Muscle of arm (tissue), 12 donors: ENCODE measurements around the gene P2RY8. TPM values are rescaled to one million over a fixed set of nuclear protein-coding genes. Genes with fewer than 3 reads are reported as not detected.
"Not testable (repeated sequence)": the region's sequence is repeated elsewhere in the genome, so short reads cannot be mapped to it uniquely, and the experiment has no call there.

Source experiments
- DNase-seq: peaks from one replicate; pipeline ENCODE4 v3.0.0-alpha.2; 2013
- polyA plus RNA-seq, 12 donors: library from polyadenylated mRNA; unstranded; fragments of 120-200 nt; gene quantifications; one replicate each; pipeline ENCODE4 v1.2.1, GENCODE V29; 2013; ENCODE audit not compliant: insufficient read length in 12 of 12

Gene P2RY8
- polyA plus RNA-seq, 12 donors = 0.31 to 2.5 (median 0.92) TPM; not detected in 2

DNA sequence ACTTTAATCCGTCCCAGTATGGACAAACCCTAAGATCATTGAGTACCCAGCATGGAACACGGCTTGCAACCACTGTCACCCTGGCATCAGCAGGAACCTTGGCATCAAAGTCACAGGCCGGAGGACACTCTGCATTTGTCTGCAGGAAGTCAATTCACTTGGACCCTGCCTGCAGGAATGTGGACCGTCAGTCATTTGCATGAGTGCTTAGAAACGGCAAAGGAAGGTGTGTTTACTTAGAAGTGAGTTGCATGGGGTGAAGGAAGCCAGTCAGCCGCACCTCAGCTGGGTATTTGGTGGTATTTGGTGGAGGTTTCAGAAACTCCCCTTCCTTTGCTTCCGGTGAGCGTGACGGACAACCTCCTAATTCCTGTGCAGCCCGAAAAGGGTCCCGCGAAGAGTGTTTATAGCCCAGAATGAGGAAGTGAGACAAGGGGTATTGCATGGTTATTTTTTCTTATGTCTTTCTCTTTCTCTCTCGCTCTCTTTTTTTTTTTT is 15.5 kb downstream of the P2RY8 start:
- no peak for DNase-seq

DNA sequence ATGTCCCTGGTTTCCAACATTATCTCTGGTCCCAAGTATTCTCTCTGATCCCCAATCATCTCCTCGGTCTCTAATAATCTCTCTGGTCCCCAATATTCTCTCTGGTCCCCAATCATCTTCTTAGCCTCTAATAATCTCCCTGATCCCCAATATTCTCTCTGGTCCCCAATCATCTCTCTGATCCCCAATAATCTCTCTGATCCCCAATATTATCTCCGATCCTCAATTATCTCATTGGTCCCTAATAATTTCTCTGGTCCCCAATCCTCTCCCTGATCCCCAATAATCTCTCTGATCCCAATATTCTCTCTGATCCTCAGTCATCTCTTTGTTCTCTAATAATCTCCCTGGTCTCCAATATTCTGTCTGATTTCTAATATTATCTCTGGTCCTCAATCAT is 16.6 kb downstream of the P2RY8 start:
- no peak for DNase-seq

DNA sequence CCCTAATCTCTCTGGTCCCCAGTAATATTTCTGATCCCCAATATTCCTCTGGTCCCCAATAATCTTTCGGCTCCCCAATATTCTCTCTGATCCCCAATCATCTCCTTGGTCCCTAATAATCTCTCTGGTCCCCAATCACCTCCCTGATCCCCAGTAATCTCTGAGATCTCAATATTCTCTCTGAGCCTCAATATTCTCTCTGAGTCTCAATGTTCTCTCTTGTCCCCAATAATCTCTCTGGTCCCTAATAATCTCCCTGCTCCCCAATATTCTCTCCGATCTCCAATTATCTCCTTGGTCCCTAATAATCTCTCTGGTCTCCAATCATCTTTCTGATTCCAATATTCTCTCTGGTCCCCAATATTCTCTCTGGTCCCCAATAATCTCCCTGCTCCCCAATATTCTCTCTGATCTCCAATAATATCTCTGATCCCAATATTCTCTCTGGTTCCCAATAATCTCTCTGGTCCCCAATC is 17.9 kb downstream of the P2RY8 start:
- no peak for DNase-seq

DNA sequence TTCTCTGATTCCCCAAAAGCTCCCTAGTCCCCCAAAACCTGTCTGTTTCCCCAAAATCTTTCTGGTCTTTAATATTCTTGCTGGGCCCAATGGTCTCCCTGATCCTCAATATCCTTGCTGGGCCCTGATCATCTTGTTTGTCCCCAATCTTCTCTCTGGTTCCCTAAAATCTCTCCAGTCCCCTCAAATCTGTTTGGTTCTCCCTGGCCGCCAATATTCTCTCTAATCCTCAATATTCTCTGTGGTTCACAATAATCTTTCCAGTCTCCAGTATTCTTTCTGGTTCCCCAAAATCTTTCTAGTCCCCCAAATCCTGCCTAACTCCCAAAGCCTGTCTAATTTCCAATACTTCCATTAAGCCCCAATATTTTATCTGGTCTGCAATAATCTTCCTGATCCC is 18.5 kb downstream of the P2RY8 start:
- DNase-seq = no peak

DNA sequence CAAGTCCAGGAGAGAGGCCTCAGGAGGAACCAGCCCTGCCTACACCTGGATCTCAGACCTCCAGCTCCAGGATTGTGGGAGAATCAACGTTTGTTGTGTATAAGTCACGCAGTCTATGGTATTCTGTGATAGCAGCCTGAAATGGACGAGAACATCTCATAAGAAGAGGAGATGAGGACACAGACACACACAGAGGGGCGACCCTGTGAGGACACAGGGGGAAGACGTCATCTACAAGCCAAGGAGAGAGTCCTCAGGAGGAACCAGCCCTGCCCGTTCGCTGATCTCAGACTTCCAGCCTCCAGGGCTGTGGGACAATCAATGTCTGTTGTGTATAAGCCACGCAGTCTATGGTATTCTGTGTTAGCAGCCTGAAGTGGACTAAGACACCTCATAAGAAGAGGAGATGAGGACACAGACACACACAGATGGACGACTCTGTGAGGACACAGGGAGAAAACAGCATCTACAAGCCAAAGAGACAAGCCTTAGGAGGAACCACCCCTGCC is 20.3 kb downstream of the P2RY8 start:
- no peak for DNase-seq

DNA sequence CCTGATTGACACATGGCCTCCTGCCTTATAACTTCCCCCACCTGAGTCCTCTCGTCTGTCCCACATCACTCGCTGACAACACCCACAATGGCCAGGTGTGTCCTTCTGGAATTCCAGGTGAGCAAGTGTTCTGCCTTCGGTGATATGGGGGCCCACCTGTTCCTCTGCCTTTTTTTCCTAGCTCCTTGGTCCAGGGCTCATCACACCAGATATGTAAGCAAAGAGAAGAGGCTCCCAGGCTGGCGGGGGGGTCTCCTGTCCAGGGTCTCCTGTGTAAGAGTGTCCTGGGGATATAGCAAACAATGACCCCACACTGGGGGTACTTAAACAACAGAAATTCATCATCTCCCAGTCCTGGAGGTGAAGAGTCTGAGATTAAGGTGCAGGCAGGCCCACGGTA is 25.2 kb downstream of the P2RY8 start:
- no peak for DNase-seq

DNA sequence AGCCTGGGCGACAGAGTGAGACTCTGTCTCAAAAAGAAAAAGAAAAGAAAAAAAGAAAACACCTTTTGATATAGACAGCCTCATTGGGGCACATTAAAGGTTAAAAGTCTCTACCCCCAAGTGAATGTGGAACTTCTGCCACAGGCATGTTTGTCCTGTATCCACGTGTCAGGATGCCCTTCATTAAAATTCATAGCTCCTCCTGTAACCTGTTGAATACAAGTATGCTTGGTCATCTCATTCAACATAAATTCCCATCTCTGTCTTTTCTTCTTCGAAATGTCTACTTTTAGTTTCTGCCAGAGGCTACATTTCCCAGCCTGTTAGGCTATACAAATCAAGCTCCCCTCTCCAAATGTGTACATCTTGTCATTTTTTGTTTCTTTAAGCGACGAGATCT is 25.8 kb downstream of the P2RY8 start:
- DNase-seq = no peak

DNA sequence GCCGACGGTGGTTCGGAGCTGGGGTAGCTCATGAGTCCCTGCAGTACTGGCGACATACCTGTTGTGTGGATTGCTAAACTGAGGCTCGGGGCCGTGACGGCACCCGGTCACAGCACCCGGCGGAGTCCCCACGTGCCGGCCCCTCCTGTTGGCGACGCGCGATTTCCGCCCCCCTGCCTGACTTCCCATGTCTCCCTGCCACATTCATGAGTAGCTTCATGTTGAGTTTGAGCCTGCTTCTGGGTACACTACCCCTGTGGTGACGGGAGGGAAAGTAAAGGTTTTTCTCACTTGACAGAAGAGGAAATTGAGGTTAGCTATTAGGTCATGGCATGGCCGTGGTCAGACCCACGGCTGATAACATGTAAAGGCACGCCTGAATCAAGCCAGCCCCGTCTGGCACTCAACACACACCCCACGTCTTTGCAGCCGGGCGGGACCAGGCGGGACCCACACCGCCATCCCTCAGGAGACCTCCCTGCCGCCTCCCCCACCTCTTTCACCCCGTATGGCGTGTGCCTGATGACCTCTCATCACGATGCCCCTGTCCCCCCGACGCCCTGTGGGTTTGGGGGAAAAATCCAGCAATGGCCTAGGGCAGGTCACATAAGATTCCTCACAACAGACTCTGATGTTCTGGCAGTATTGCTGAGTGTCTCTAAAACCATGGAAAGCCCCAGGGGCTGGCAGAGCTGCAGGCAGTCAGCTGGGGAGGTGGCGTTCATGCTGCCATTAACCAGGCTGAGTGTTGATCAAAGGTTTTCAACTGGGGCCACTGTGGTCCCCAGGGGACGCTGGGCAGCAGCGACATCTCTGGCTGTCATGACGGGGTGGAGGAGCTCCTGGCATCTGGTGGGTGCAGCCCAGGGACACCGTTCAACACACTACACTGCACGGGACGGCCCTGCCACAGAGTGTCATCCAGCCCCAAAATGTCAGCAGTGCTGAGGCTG is 29.2 kb downstream of the P2RY8 start:
- no peak for DNase-seq

DNA sequence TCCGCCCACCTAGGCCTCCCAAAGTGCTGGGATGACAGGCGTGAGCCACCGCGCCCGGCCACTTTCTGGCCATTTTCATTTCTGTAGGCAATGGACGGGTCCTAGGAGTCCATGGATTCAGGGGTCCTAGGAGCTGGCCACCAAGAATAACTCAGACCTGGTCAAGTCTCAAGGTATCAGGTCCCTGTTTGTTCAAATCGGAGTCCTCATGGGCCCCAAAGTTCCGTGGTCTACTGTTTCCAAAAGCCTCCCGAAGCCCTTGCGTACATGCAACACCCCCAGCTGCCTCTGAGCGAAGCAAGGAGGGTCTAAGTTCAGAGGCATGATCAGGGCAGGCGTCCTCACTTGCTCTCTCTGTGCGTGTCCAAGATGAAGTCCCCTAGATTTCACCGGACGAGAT is 30.1 kb downstream of the P2RY8 start:
- DNase-seq = no peak

DNA sequence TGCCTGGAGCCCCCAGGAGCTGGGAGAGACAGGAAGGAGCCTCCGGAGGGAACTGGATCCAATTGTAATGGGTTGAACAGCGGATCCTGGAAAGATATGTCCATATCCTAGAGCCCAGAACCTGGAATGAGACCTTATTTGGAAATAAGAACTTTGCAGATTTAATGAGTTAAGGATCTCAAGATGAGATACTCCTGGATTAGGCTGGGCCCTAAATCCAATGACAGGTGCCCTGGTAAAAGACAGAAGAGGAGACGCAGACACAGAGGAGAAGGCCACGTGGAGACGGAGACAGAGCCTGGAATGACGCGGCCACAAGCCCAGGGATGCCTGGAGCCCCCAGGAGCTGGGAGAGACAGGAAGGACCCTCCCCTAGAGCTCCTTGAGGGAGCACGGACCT is 34.1 kb downstream of the P2RY8 start:
- no peak for DNase-seq

DNA sequence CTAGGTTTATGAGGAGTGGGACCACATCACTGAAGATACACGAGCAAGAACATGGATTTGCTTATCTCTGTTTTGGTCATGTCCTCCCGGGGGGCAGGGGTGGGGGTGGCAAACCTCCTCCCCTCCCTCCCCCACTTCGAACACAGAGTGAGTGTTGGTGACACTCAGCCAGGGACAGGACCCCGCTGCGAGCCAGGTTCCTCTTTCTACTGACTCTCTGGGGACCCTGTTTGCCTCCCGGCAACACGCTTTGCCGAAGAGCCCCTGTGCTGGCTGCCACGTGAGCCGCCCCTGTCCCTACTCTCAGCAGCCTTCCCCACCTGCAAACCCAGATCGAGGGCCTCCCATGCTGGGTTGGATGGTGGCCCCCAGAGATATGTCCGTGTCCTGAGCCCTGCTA is 34.7 kb downstream of the P2RY8 start:
- no peak for DNase-seq

DNA sequence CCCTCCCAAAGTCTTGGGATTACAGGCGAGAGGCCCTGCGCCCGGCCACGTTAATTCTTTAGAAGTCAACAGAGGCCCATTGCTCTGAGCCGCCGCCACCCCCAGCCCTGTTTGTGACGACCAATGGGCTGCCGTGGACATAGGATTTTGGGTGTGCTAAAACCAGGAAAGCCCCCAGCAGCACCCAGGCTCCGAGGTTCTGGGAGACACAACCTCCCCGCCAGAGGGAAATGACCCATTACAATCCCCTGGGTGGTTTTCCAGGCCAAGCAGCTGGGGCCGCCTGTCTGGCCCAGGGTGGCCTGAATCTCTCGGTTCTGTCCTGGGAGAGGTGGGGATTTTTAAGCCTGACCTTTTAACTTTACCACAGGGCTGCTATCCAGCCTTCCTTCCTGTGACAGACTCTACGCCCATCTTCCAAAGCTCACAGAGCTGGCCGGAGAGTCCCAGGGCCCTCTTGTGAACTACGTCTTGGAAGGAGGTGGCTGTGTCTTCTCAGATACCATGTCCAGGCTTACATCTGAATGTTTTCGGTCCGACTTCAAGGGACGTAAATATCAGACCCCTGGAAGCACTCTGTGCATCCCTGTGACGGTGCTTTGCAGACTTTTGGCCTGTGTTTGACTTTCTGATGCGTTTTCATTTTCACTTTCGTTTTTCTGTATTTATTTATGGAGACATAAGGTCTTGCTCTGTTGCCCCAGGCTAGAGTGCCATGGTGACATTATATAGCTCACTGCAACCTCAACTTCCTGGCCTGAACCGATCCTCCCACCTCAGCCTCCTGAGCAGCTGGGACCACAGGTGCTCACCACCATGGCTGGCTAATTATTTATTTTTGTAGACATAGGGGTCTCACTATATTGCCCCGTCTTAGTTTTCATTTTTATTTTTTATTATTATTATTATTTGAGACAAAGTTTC is 36.0 kb downstream of the P2RY8 start:
- DNase-seq = no peak

DNA sequence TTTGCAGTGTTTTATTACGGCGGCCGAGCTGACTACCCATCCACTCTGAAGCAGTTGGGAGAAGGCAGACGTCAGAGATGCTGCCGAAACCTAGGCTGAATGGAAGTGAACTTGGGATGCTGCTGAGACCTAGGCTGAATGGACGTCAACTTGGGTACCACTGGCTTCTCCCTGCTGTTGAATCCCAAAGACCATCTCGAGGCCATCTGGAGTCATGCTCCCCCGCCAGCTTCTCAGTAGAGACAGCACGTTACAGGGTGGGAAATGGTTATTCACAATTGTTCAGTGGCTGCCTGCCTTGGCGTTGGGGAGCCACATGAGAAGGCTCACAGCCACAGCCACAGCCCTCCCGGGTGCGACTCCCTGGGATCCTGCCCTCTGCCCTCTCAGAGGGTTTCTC is 40.9 kb downstream of the P2RY8 start:
- no peak for DNase-seq

DNA sequence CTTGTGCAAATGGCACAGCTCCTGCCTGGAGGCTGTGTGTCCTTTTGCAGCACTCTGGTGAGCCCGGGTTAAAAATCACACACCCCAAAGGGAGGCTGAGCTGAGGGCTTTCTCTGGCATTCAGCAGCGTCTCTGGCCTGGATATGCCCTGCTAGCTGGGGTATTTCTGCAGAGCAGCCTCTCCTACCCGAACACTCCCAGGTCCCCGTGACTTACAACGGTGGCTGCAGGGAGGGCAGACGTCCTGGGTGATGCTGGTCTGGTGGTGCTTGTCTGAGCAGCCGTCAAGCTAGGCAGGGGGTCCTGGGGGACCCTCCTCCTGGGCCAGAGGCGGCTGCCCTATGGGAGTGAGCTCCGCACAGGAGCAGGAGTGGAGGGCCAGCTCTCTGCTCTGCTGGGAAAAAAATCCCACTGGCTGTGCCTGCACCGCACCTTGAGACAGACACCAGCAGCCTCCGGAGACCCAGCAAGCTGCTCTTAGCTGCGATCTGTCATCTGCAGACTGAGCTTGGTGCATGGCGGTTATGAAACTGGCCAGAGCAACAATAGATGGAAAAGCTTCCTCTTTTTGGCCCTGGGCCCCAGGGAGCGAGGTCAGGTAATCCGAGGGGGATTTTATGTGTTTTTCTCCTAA is 43.0 kb downstream of the P2RY8 start:
- DNase-seq = no peak

DNA sequence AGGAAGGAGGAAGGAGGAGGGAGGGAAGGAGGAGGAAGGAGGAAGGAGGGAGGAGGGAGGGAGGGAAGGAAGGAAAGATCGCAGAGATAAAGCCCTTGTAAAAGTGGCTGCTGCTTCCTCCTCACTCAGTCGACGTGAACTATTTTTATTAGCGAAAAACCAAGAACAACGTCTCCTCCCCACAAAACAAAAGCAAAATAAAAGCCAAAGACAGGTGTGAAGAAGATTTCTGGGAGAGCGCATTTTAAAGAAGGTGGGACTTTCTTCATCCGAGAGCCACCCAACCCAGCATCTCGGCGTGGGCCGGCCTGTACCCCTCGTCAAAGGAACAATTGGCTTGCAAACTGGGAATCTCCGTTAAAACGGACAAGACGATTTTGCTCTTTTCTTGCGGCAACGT is 43.6 kb downstream of the P2RY8 start:
- no peak for DNase-seq

DNA sequence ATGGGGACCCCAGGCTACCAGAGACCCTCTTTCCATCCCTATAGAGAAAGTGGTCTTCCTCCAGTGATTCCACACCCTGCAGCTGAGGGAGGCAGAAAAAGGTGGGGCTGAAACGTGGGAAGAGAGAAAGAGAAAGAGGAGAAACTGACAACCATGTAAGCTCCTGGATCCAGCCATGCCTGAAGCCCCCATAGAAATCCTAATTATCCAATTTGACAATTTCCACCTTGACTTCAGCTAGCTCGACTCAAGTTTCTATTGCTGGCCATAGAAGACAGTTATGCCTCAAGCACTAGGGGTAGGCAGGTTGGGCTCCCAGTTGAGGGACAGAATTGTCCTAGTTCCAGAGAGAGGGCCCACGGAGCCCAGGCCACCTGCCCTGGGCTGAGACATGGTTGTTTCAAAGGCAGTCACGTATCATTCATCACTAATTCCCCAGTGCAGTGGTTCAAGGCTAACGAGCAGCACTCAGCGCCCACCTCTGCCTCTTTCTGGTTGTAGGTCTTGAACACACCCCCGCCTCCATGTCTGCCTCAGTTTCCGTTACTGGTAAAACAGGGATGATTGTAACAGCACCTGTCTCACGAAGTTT is 44.5 kb downstream of the P2RY8 start:
- no peak for DNase-seq

DNA sequence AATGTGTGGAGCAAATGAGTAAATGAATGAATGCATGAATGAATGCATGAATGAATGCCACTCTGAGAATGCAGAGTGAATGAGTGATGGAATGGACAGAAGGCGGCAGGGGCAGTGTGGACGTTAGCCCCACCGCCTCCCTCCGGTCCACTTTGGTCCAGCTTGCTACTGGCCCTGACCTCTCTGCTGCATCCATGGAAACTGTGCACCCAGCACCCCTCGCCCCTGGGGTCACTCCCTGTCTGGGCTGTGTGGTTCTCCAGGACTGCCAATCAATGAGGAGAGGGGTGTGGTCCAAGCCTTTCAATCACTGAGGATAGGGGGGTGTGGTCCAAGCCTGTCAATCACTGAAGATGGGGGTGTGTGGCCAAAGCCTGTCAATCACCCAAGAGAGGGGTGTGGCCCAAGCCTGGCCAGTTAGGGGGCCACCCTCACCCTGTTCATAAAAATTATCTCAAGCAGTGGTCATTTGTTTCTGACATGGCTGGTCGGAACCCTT is 45.1 kb downstream of the P2RY8 start:
- no peak for DNase-seq

DNA sequence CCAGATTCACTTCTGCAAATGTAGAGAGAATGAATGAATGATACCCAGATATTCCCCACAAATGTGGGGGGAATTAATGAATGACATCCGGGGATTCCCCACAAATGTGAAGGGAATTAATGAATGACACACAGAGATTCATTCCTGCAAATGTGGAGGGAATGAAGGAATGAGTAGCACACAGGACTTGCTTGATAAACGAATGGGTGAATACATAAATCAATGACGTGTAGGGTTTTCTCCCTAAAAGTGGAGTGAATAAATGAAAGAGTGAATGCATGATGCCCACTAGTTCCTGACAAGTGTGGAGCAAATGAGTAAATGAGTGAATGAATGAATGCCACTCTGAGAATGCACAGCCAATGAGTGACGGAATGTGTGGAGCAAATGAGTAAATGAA is 45.7 kb downstream of the P2RY8 start:
- not testable (repeated sequence) for DNase-seq

DNA sequence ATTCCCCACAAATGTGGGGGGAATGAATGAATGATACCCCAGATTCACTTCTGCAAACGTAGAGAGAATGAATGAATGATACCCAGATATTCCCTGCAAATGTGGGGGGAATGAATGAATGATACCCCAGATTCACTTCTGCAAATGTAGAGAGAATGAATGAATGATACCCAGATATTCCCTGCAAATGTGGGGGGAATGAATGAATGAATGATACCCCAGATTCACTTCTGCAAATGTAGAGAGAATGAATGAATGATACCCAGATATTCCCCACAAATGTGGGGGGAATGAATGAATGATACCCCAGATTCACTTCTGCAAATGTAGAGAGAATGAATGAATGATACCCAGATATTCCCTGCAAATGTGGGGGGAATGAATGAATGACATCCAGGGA is 46.3 kb downstream of the P2RY8 start:
- not testable (repeated sequence) for DNase-seq

DNA sequence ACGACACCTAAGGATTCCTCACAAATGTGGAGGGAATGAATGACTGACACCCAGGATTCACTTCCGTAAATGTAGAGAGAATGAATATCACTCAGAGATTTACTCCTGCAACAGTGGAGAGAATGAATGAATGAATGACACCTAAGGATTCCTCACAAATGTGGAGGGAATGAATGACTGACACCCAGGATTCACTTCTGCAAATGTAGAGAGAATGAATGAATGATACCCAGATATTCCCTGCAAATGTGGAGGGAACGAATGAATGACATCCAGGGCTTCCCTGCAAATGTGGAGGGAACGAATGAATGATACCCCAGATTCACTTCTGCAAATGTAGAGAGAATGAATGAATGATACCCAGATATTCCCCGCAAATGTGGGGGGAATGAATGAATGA is 47.6 kb downstream of the P2RY8 start:
- not testable (repeated sequence) for DNase-seq

DNA sequence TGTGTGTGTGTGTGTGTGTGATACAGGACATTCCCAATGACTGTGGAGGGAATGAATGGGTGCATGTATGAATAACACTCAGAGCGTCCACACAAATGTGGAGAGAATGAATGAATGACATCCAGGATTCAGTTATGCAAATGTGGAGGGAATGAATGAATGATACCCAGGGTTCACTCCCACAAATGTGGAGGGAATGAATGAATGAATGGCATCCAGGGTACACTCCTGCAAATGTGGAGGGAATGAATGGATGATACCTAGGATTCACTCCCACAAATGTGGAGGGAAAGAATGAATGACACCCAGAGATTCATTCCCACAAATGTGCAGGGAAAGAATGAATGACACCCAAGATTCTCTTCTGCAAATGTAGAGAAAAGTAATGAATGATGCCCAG is 48.2 kb downstream of the P2RY8 start:
- DNase-seq = no peak
